GM23338 (cell line): ENCODE results near the gene CD93. TPM values are rescaled to one million over a fixed set of nuclear protein-coding genes. Genes with fewer than 3 reads are reported as not detected.

ENCODE experiments used
- ATAC-seq: fragments of 200-7000 bp; cut with Tn5 transposase; 3 replicates; pipeline ENCODE4 v1.9.1; 2020
- DNase-seq: peaks from one replicate; pipeline ENCODE4 v3.0.0-alpha.2; 2015; ENCODE audit warnings: low spot score
- H2AFZ ChIP-seq: fragments of 200-600 bp; sonication (generic); 2 replicates; pipeline ENCODE4 v1.8.0; 2016; ENCODE audit warnings: antibody characterized with exemption, mild to moderate bottlenecking, moderate library complexity
- H3F3A ChIP-seq: fragments of 200-600 bp; sonication (generic); replicated peaks from 2 replicates; pipeline ENCODE4 v1.8.0; 2017; ENCODE audit warnings: antibody characterized with exemption, mixed run types, low read depth
- H3K27ac ChIP-seq: fragments of 200-600 bp; sonication (generic); 2 replicates; pipeline ENCODE4 v1.6.1; 2016; ENCODE audit warnings: low read depth
- H3K27me3 ChIP-seq: fragments of 200-600 bp; sonication (generic); 2 replicates; pipeline ENCODE4 v1.8.0; 2016; ENCODE audit warnings: mild to moderate bottlenecking, mixed run types, moderate library complexity; ENCODE audit not compliant: insufficient read depth
- H3K36me3 ChIP-seq: fragments of 200-600 bp; sonication (generic); 2 replicates; pipeline ENCODE4 v1.8.0; 2016; ENCODE audit warnings: mild to moderate bottlenecking; ENCODE audit not compliant: insufficient read depth
- H3K4me1 ChIP-seq: fragments of 200-600 bp; sonication (generic); 2 replicates; pipeline ENCODE4 v1.8.0; 2016; ENCODE audit warnings: mild to moderate bottlenecking, moderate library complexity; ENCODE audit not compliant: insufficient read depth
- H3K4me2 ChIP-seq: fragments of 200-600 bp; sonication (generic); 2 replicates; pipeline ENCODE4 v1.7.1; 2017; ENCODE audit warnings: mixed run types
- H3K4me3 ChIP-seq: fragments of 200-600 bp; sonication (generic); 2 replicates; pipeline ENCODE4 v1.6.1; 2016; ENCODE audit warnings: mixed run types
- H3K79me2 ChIP-seq: fragments of 200-600 bp; sonication (generic); replicated peaks from 2 replicates; pipeline ENCODE4 v1.8.0; 2017; ENCODE audit warnings: mild to moderate bottlenecking; ENCODE audit not compliant: insufficient read depth
- H3K9me2 ChIP-seq: fragments of 200-600 bp; sonication (generic); 2 replicates; pipeline ENCODE4 v1.8.0; 2017; ENCODE audit not compliant: insufficient read depth
- H4K20me1 ChIP-seq: fragments of 200-600 bp; sonication (generic); replicated peaks from 2 replicates; pipeline ENCODE4 v1.8.0; 2017; ENCODE audit warnings: mild to moderate bottlenecking; ENCODE audit not compliant: insufficient read depth
- H3K27ac Mint-ChIP-seq: 2 replicates; pipeline ENCODE4 v1.8.0; 2020; ENCODE audit warnings: inconsistent platforms, mild to moderate bottlenecking, moderate library complexity, mixed read lengths
- H3K27me3 Mint-ChIP-seq: 3 replicates; pipeline ENCODE4 v1.8.0; 2022; ENCODE audit warnings: low read depth, mild to moderate bottlenecking, moderate library complexity, mixed read lengths, inconsistent platforms; ENCODE audit not compliant: insufficient read depth, poor library complexity
- H3K36me3 Mint-ChIP-seq: 3 replicates; pipeline ENCODE4 v1.8.0; 2021; ENCODE audit warnings: low read depth, mild to moderate bottlenecking, inconsistent platforms, moderate library complexity, mixed read lengths
- H3K4me1 Mint-ChIP-seq: 3 replicates; pipeline ENCODE4 v1.8.0; 2020; ENCODE audit warnings: mild to moderate bottlenecking, inconsistent platforms, mixed read lengths
- H3K4me3 Mint-ChIP-seq: 3 replicates; pipeline ENCODE4 v1.8.0; 2021; ENCODE audit warnings: moderate library complexity, mild to moderate bottlenecking, inconsistent platforms, mixed read lengths
- H3K9me3 Mint-ChIP-seq: 3 replicates; pipeline ENCODE4 v1.8.0; 2020; ENCODE audit warnings: moderate library complexity, mild to moderate bottlenecking, inconsistent platforms, mixed read lengths
- CREB1 ChIP-seq: fragments of 250-450 bp; sonication (Bioruptor Pico); IDR thresholded peaks from 2 replicates; pipeline ENCODE4 v1.5.0; 2020; ENCODE audit warnings: low read depth, mild to moderate bottlenecking, moderate library complexity
- CTCF ChIP-seq, 2 experiments: fragments of 200-600 bp in 1 of 2; sonication (generic) in 1 of 2; conservative IDR thresholded peaks; 2 replicates each; pipeline versions ENCODE4 v1.5.1 to v1.6.1; 2016 to 2017; ENCODE audit warnings: antibody characterized with exemption in 2 of 2, low read depth in 2 of 2, mild to moderate bottlenecking in 2 of 2, moderate library complexity in 1 of 2
- ETS1 ChIP-seq: IDR thresholded peaks from 2 replicates; pipeline ENCODE4 v1.6.1; 2016; ENCODE audit warnings: antibody characterized with exemption
- EZH2 ChIP-seq: fragments of 200-600 bp; sonication (generic); IDR thresholded peaks from one replicate; pipeline ENCODE4 v1.8.0; 2017; ENCODE audit warnings: antibody characterized with exemption, mild to moderate bottlenecking, low read depth; ENCODE audit not compliant: unreplicated experiment
- EZH2phosphoT487 ChIP-seq: fragments of 200-600 bp; sonication (generic); IDR thresholded peaks from one replicate; pipeline ENCODE4 v1.8.1; 2018; ENCODE audit warnings: antibody characterized with exemption; ENCODE audit not compliant: unreplicated experiment
- JUNB ChIP-seq: IDR thresholded peaks from one replicate; pipeline ENCODE4 v1.6.1; 2016; ENCODE audit warnings: antibody characterized with exemption; ENCODE audit not compliant: unreplicated experiment
- NANOG ChIP-seq: IDR thresholded peaks from 2 replicates; pipeline ENCODE4 v1.6.1; 2016; ENCODE audit warnings: antibody characterized with exemption, borderline replicate concordance
- POLR2AphosphoS5 ChIP-seq: IDR thresholded peaks from 2 replicates; pipeline ENCODE4 v1.6.1; 2016; ENCODE audit warnings: antibody characterized with exemption, low read depth
- REST ChIP-seq: IDR thresholded peaks from one replicate; pipeline ENCODE4 v1.6.1; 2018; ENCODE audit warnings: antibody characterized with exemption; ENCODE audit not compliant: unreplicated experiment
- STAT1 ChIP-seq: IDR thresholded peaks from one replicate; pipeline ENCODE4 v1.6.1; 2016; ENCODE audit warnings: antibody characterized with exemption; ENCODE audit not compliant: unreplicated experiment
- ZNF114 ChIP-seq: fragments of 250-450 bp; sonication (Bioruptor Pico); IDR thresholded peaks from 2 replicates; pipeline ENCODE4 v1.5.0; 2020; ENCODE audit warnings: mild to moderate bottlenecking, moderate library complexity
- ZNF331 ChIP-seq: fragments of 250-450 bp; sonication (Bioruptor Pico); IDR thresholded peaks from 2 replicates; pipeline ENCODE4 v1.5.0; 2020; ENCODE audit warnings: low read depth, mild to moderate bottlenecking, moderate library complexity
- polyA plus RNA-seq: library from polyadenylated mRNA; unstranded; fragments of >200 nt; fragmentation: Nextera tagmentation; extraction: Ambion mirVana; gene quantifications from 2 replicates; pipeline ENCODE4 v1.2.1, GENCODE V29; 2016
- total RNA-seq: library from RNA; depleted of rRNA; stranded (reverse); fragments of >200 nt; shearing (Covaris generic); gene quantifications from 2 replicates; pipeline ENCODE4 v1.2.3, GENCODE V29; 2014

Gene CD93
- total and polyA plus RNA-seq, 2 experiments from 2014 or later = 0.03 TPM; not detected in 1

GRCh38 chr20:23096097-23096496 lies 10.0 kb upstream of the CD93 start:
- Mint-ChIP-seq H3K4me1 (peaks cover 16% of the 10 kb centered on the region), H3K27me3 (peaks cover 2% of the 10 kb centered on the region), H3K4me3 (no peak overlapping the region), H3K9me3 (no peaks in the 10 kb centered on the region), H3K27ac (no peak overlapping the region), H3K36me3 (no peaks in the 10 kb centered on the region)
- TF ChIP-seq CTCF (conservative IDR thresholded peaks at IDR 0.05; ENCODE audit: low read depth in 2 of 2) = no peak
- H3K4me1 ChIP-seq = no peaks in the 10 kb centered on the region
- H3K4me2 ChIP-seq = no peak overlapping the region
- no peak overlapping the region for H3K4me3 ChIP-seq
- no peak overlapping the region for H2AFZ ChIP-seq
- DNase-seq = no peak
- no peaks in the 10 kb centered on the region for H4K20me1 ChIP-seq
- H3K9me2 ChIP-seq = no peaks in the 10 kb centered on the region
- H3K27ac ChIP-seq = no peak overlapping the region
- H3K27me3 ChIP-seq = no peaks in the 10 kb centered on the region
- no peaks in the 10 kb centered on the region for H3F3A ChIP-seq
- ATAC-seq = no peak
- no peaks in the 10 kb centered on the region for H3K36me3 ChIP-seq
- no peaks in the 10 kb centered on the region for H3K79me2 ChIP-seq

- peaks cover 2% of the 10 kb centered on the region for H3K27me3 Mint-ChIP-seq
- H3K27ac Mint-ChIP-seq = no peak overlapping the region
- ATAC-seq (no peak), DNase-seq (no peak)
- Histone ChIP-seq H3K27me3 (no peaks in the 10 kb centered on the region), H3K79me2 (no peaks in the 10 kb centered on the region), H3K36me3 (no peaks in the 10 kb centered on the region), H2AFZ (no peak overlapping the region), H3K9me2 (no peaks in the 10 kb centered on the region), H3K4me2 (no peak overlapping the region), H3F3A (no peaks in the 10 kb centered on the region), H3K4me1 (no peaks in the 10 kb centered on the region), H3K27ac (no peak overlapping the region), H4K20me1 (no peaks in the 10 kb centered on the region), H3K4me3 (no peak overlapping the region)
- H3K36me3 Mint-ChIP-seq = no peaks in the 10 kb centered on the region
- H3K4me1 Mint-ChIP-seq = peaks cover 18% of the 10 kb centered on the region
- H3K4me3 Mint-ChIP-seq = no peak overlapping the region
- no peaks in the 10 kb centered on the region for H3K9me3 Mint-ChIP-seq
- TF ChIP-seq CTCF (conservative IDR thresholded peaks at IDR 0.05; ENCODE audit: low read depth in 2 of 2) (no peak), EZH2 (no peak), NANOG (no peak), ZNF114 (CRISPR knock-in tag) (no peak), CREB1 (CRISPR knock-in tag) (no peak), ETS1 (no peak), JUNB (no peak), EZH2phosphoT487 (no peak), POLR2AphosphoS5 (no peak), REST (no peak), STAT1 (no peak), ZNF331 (CRISPR knock-in tag) (no peak)
Observed at GRCh38 chr20:23095499-23095898, 9.4 kb upstream of the CD93 start.
